HG02852 (cell line): ENCODE measurements around the gene DOCK3.
"Not testable (repeated sequence)": the region's sequence is repeated elsewhere in the genome, so short reads cannot be mapped to it uniquely, and the experiment has no call there.

Experiments
- ATAC-seq: cut with Tn5 transposase; IDR thresholded peaks from one replicate; pipeline ENCODE4 v1.9.1; 2021; ENCODE audit warnings: mild to moderate bottlenecking, moderate library complexity; ENCODE audit not compliant: unreplicated experiment

The DOCK3 gene

DNA sequence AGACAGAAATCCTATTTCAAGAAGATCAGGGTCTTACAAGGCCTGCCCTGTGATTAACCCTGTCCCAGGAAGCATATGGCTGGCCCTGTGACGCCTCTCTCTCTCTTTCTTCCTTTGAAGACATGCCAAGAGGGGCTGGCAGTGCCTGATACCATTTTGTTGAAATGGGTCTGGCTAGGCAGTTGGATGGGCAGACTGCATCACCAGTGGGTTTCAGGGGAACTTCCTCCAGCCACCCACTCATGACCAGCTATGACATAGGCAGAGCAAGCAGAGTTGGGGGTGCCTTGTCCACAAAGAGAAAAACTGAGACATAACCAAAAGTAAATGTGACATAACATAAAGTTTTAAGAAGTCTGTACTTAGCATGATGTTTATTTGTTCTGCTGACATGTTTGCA is 679.0 kb downstream of the DOCK3 start:
- no peak for ATAC-seq

DNA sequence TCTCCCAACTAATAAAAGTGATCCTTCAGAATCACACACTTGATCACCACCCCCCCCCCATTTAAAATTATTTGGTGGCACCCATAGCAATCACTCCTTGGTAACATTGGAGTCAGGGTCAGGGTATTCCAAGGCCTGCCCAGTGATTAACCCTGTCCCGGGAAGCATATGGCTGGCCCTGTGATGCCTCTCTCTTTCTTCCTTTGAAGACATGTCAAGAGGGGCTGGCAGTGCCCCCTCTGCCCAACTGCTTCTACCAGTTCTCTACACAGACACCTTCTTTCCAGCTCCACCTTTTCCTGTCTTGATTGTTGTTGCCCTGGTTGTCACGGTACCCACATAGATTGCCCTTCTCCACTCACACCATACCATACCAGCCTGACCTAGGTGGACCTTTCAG is 679.4 kb downstream of the DOCK3 start:
- ATAC-seq = no peak

DNA sequence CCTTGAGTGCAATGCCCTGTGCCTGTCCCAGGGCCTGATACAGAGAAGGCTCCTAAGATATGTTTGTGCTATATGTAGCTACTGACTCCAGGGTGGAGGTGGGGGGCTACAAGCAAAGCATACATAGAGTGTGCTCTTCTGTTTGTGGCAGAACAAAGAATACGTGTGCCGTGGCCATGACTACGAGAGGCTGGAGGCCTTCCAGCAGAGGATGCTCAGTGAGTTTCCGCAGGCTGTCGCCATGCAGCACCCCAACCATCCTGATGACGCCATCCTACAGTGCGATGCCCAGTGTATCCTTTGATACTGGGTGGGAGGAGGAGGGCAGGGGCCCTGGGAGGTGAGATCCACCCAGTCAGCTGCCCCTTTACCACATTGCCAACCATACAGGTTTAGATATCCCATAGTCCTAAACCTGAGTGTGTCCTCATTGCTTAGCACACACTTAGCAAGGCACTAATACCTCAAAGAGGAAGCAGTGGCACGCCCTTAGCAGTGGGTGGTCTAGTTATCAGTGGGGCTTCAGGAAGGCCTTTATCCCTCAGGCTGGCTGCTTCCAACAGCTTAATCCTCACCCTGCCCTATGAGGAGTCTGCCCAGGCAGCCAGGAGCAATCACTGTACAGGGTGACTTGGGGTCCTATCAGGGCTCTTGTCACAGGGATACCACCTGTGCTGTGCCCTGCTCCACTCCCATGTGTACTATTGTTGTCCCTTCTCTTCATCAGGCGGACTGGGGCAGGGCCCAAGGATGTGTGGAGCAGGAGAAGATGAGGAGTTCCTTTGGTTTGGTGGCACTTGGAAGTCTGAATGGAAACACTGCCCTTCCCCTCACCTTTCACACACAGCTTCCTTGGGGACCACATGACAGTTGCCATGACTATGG is 680.2 kb downstream of the DOCK3 start:
- no peak for ATAC-seq

DNA sequence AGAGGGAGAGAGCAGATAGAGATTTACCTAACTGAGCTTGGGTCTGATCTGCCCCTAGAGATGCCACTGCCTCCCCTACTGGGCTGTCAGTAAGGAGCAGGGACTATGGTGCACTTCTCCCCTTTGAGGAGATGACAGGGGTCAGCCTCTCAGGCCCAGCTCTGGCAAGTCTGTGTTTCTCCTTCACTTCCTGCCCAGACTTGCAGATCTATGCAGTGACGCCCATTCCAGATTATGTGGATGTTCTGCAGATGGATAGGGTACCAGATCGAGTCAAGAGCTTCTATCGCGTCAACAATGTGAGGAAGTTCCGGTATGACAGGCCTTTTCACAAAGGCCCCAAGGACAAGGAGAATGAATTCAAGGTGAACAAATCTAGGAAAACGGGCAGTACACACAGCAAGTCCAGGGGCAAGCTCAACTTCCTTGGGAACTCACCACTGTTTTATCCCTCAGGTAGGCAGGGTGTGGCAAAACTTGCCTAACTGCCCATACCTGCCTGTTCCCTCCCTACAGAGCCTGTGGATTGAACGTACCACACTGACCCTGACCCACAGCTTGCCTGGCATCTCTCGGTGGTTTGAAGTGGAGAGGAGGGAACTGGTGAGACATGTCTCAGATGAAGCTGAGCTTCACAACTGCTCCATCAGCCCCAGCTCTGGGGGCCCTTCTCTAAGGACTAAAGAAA is 681.3 kb downstream of the DOCK3 start:
- ATAC-seq = no peak

DNA sequence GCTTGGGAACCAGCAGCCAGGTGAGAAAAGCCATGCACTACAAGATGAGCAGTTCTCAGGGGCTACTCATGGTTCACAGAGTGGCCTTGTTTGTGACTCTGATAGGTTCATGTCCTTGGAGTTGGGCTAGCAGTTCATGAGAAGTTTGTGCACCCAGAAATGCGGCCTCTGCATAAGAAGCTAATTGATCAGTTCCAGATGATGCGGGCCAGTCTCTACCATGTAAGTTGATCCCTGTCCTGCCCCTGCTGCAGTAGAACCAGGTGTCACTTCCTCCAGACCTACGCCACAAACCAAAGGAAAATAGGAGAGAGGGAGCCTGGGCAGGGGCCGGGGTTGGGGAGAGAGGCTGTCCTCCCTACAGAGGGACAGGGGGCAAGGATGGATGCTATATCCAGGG is 683.1 kb downstream of the DOCK3 start:
- ATAC-seq = no peak

DNA sequence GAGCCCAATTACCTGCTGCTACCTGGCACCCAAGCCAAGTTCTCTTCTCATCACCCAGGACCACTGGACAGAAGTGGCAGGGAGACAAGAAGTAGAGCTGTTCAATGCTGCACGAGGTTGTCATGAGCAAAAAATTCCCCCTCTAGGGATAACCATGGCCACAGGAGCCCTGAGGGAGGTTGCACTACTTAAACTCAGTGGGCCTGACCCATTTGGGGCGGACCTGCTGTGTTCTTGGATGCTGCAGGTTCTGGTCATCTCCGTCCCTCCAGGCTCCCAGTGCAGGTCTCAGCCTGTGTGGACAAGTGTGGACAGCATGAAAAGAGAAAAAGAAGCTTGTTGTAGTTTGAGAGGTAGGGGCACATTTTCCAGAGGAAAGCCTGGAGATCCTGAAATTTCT is 684.3 kb downstream of the DOCK3 start:
- ATAC-seq = no peak

DNA sequence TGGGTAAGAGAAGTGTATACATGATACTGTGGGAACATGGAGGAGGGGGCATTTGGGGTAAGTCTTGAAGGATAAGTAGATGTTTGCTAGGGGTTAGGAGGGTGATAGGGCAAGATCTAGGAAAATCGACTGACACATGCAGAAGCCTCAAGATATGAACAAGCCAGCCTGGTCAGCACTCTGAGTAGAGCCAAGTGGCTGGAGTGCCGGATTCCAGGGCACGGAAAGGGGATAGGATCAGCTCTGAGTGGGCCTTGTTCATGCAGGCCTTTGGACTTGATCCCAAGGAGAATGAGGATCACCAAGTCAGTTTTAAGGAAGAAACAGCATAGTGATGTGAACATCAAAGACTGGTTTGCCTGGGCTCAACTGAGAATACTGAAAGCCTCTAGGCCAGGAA is 686.1 kb downstream of the DOCK3 start:
- no peak for ATAC-seq

DNA sequence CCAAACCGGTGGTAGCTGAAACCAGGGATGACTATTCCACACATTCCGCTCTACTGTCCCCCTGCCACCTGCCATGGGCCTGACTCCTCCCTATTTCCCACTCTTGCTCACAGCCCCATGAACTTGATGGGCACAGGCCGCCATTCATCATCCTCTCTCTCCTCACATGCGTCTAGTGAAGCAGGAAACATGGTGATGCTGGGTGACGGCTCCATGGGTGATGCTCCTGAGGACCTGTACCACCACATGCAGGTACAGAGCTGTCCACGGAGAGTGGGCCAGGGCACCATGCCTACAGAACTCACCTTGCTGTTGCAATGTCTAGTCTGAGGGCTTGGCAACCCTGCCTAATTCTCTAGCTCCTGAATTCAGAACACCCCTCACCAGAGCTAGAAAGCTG is 687.0 kb downstream of the DOCK3 start:
- no peak for ATAC-seq

DNA sequence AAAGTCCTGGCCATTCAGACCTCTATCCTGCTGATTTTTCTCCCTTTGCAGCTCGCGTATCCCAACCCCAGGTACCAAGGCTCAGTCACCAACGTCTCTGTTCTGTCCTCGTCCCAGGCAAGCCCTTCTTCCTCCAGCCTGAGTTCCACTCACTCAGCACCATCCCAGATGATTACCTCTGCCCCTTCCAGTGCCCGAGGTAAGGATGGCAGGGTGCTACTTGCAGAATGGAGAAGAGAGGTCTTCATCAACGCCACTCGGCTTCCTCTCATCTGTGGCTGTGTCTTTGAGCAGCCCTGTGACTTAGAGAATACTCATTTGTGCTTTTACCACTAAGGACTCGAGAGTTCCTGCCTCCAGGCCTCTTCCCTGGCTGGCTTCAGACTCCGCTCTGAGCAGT is 687.7 kb downstream of the DOCK3 start:
- no peak for ATAC-seq

DNA sequence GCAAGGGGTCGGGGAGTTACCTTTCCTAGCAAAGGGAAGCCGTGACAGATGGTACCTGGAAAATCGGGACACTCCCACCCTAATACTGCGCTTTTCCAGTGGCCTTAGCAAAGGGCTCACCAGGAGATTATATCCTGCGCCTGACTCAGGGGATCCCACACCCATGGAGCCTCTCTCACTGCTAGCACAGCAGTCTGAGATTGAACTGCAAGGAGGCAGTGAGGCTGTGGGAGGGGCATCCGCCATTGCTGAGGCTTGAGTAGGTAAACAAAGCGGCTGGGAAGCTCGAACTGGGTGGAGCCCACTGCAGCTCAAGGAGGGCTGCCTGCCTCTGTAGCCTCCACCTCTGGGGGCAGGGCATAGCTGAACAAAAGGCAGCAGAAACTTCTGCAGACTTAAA is 693.5 kb downstream of the DOCK3 start:
- ATAC-seq = not testable (repeated sequence)

DNA sequence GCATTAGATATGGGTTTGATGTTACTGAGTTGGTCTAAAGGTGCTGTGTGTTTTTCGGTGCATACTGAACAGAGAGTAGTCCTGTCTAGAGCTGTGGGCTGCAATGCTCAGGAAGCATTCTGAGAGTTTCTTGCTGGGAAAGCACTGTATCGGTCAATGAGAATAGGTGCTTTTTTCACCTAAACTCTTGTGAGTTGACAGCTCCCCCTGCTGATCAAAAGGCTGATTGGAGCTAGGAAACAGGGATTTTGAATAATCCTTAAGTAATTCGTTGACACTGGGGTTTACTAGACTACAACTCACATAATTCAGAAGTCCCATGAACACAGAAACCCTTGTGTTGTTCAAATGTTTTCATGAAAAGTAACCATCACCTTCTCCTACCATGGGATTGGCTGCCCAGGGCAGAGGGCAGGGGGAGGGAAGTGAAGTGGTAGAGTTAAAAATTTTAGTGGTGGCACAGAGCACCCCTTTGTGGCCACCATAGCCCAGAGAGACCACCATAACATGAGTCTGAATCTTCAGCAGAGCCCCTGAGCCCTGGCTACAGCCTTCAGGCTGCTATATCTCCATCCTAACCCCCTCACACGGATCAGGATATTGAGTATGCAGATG is 697.3 kb downstream of the DOCK3 start:
- ATAC-seq = no peak

DNA sequence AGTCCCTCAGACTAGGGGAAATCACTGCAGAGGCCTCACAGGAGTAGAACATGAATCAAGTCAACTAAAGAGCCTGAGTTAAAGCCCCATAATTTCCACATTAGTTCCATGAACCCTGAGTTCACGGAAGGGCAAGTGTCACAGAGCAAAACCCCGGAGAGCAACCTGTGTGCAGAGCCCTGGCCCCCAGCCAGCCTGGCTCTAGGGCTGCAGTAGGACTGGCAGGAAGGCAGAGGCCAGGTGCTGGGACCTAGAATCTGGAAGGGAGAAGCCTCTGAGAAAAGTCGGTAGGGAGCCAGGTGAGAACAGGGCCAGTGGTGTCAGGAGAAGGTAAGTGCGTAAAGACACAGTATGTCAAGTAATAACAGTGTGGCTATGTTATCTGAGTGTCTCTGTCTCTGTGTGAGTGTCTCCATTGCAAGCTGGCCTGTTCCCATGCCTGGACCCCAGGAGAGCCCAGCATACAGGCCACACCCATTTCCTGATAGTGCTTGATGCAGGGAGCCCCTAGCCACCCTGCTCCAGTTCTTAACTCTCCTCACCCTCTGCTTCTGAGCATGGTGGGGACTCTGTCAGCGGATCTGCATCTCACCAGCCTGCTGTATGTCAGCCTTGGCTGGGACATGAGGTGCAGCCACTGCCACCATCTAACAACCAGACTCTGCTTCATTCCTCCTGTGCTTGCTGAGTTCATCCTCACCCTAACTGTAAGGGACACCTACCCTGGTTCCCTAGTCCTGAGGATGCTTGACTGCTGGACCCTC is 699.1 kb downstream of the DOCK3 start:
- ATAC-seq = no peak

DNA sequence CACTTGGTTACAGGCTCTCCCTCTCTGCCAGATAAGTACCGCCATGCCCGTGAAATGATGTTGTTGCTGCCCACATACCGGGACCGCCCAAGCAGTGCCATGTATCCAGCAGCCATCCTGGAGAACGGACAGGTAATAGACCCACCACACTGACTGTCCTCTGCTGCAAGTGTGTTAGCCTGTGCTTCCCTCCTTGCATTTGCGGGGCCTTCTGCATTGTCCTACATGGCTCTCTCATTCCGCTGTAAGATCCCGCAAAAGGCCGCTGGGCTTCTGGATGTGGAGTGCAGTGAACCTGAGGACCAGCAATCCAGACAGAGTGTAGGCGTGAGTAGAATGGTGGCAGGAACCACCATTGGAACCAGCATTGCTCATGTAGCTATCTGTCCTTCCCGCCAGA is 699.7 kb downstream of the DOCK3 start:
- no peak for ATAC-seq

DNA sequence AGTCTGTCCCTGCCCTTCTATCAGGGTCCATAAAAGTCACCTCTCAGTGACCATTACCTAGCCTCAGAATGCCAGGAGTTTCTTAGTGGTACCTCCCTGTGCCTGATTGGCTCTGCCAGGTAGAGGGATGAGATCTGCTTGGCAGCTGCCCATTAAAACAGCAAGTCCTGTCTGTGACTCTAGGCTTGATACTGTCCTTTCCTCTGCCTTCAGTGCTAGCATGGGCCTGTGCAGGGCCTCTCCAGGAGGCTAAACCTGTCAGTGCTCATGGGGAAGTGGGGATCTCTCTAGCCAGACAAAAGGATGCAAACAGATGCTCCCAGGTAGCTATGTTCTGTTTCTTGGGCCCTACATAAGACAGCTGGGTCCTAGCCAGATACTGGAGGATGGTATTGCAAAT is 700.4 kb downstream of the DOCK3 start:
- ATAC-seq = no peak

DNA sequence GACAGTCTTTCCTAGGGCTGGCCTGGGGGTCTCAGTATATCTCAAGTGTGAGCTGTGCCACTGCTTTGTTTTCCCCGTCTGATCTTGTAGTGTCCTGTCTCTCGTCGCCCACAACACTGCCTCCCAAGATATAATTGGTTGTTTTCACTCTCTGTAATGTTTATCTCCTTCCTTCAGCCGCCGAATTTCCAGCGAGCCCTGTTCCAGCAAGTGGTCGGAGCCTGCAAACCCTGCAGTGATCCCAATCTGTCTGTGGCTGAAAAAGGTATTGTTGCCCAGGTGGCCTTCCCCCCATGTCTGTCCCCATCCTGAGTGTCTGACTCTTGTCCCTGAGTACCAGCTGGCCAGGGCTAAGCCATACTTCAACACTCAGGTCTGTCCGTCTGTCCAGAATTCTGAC is 700.8 kb downstream of the DOCK3 start:
- ATAC-seq = no peak

DNA sequence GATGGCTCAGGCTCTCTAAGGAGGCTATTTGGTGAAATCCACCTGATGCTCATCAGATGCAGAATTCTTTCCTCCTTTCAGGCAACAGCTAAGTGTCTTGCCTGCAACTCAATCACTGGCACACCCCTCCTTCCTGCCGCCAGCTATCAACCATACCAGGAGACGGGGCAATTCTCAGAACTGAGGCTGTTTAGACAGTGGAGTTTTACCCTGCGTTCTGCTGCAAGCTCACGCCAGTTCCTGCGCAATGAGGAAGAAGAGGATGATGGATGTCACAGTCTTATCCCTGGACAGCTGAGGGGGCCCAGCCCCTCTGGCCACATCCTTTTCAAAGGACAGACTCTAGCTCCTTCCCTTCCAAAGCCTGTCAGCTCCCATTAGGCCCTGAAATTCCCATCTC is 703.3 kb downstream of the DOCK3 start:
- ATAC-seq = no peak

DNA sequence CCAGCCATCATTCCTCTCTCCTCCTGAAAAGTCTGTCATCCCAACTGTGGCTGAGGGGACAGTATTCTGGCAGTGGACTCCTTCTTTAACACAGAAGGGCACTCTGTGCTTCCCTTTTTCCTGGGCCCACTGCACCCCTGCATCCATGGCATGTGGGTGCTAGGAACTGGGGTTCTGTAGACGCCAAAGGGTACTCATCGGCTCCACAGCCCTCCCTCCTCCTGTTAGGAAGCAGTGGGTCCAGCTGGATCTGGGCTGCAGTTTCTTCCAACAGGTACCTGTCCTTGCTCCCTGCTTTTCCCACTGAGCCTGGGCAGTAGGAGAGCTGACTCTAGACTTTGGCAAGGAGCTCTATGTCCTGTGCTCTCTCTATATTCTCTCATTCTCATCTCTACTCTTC is 704.0 kb downstream of the DOCK3 start:
- ATAC-seq = no peak

DNA sequence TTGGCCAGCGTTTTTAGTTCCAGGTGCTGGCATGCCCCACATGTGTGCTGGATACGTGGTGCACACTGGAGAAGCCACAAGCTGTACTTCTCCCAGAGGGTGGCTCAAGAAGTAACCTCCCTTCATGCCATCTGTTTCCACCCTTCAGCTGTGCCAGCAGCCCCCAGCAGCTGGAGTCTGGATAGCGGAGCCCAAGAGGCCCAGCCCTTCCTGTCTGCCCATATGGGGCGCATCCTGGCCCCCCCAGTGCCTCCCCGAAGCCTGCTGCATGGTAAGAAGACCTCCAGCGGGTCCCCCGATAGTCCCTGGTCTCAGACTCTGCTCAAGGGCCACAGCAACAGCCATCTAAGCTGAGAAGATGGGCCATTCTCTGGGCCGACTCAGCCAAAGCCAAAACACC is 704.6 kb downstream of the DOCK3 start:
- ATAC-seq = no peak

DNA sequence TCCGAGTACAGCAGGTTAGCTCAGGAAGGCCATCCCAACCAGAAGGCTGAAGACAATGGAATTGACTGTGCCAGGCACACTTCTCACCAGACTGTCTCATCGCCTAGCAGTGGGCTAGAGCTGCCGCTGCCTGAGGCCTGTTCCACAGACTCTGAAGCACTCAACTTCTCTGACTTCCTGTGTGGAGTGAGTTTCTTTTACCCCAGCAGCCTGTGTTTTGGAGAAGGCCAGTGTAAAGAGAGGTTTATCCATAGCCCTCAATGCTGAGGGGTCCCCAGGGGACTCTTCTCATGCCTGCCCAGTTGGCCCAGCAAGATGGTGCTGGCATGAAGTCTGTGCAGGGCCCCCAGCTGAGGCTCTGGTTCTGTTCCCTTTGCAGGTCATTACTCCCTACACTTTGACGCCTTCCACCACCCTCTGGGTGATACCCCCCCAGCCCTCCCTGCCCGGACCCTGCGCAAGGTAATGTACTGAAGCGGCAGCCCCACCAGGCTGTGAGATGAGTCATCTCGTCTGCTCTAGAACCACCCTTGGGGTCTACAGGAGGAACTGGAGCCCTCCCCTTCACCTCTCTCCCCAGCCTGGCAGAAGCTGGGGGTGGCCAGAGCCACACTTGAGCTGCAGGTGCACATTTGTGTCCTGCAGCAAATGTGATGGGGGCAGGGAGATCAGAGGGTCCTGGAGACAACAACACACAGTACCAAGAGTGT is 705.2 kb downstream of the DOCK3 start:
- ATAC-seq = no peak

DNA sequence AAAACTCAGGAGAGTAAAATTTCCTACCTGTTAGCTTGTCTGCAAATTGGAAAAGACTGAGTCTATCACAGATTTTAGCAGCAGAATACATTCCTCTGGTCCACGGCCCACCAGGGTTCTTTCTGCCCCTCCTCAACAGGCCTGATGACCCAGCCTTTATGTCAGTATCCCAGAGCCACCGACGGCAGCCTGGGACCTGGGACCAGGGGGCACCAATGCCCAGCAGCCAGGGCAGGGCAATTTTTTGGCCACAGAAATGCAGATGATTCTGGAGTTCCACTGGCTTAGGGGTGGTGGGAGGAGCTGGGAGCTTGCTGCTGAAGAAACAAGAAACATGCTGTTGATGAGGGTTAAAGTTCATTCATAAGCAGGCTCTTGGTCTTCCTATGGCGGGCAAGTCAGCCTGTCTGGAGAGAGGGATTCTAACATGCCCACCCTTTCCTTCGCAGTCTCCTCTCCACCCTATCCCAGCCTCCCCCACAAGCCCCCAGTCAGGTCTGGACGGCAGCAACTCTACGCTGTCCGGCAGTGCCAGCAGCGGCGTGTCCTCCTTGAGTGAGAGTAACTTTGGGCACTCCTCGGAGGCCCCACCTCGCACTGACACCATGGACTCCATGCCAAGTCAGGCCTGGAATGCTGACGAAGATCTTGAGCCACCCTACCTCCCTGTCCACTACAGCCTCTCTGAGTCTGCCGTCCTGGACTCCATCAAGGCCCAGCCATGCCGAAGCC is 706.0 kb downstream of the DOCK3 start:
- no peak for ATAC-seq
